A549 (cell line): Measurements from ENCODE around the gene ADAMTS20. TPM values are rescaled to one million over a fixed set of nuclear protein-coding genes. Genes with fewer than 3 reads are reported as not detected.

Source experiments
- ATAC-seq, 2 experiments: fragments of 200-7000 bp in 1 of 2; fragments of >200 bp in 1 of 2; cut with Nextera tagmentation in 1 of 2; cut with Tn5 transposase in 1 of 2; 3 replicates each; pipeline versions ENCODE4 v1.8.0 to v1.9.1; 2018 to 2020; ENCODE audit warnings: mild to moderate bottlenecking in 1 of 2, moderate library complexity in 1 of 2
- CTCF ChIA-PET: fragments of 300-600 bp; sonication (Branson Sonifier 250); formaldehyde crosslinking; extraction: SDS; loops from one replicate; lab custom pipeline; 2021; ENCODE audit warnings: antibody characterized with exemption, inconsistent platforms; lab: Yijun Ruan, JAX
- POLR2A ChIA-PET: fragments of 350-600 bp; formaldehyde crosslinking; extraction: SDS; loops from one replicate; lab custom pipeline; 2021; ENCODE audit warnings: antibody characterized with exemption, inconsistent platforms; lab: Yijun Ruan, JAX
- DNase-seq, 2 experiments: peaks; one replicate each; pipeline versions ENCODE4 v3.0.0 to v3.0.0-alpha.2; 2011 to 2016; ENCODE audit warnings: low read depth in 1 of 2, low spot score in 1 of 2
- FAIRE-seq: peaks from 2 replicates; lab custom pipeline; 2011; peaks lifted over from hg19 to GRCh38; lab: Jason Lieb, UNC
- H3K27ac ChIP-seq, 2 experiments: fragments of >200 bp; sonication (Bioruptor Twin); formaldehyde crosslinking; 3 replicates each; pipeline ENCODE4 v1.5.1; 2016 to 2017
- H3K4me1 ChIP-seq: fragments of >200 bp; sonication (Bioruptor Twin); formaldehyde crosslinking; 3 replicates; pipeline ENCODE4 v1.6.1; 2016
- H3K4me2 ChIP-seq: fragments of >200 bp; sonication (Bioruptor Twin); formaldehyde crosslinking; 3 replicates; pipeline ENCODE4 v1.6.1; 2016
- H3K4me3 ChIP-seq: fragments of >200 bp; sonication (Bioruptor Twin); formaldehyde crosslinking; 3 replicates; pipeline ENCODE4 v1.5.1; 2016
- H3K9me3 ChIP-seq: fragments of >200 bp; sonication (Bioruptor Twin); formaldehyde crosslinking; 3 replicates; pipeline ENCODE4 v1.6.1; 2016
- CBX2 ChIP-seq: fragments of 200-600 bp; sonication (generic); IDR thresholded peaks from 2 replicates; pipeline ENCODE4 v1.6.1; 2016; ENCODE audit warnings: low read depth, mild to moderate bottlenecking, borderline replicate concordance
- CBX8 ChIP-seq: fragments of 200-600 bp; sonication (generic); IDR thresholded peaks from 2 replicates; pipeline ENCODE4 v1.6.1; 2016
- CEBPB ChIP-seq, 2 experiments: fragments of >200 bp in 1 of 2; sonication (Bioruptor Twin) in 1 of 2; formaldehyde crosslinking in 1 of 2; IDR thresholded peaks; 2 replicates each; pipeline ENCODE4 v1.6.1; 2012 to 2016
- CHD2 ChIP-seq: fragments of 150-350 bp; IDR thresholded peaks from 2 replicates; pipeline ENCODE4 v1.6.1; 2014; ENCODE audit warnings: low read length; ENCODE audit not compliant: partially characterized antibody
- EHF ChIP-seq: fragments of 250-450 bp; sonication (Bioruptor Pico); IDR thresholded peaks from 2 replicates; pipeline ENCODE4 v1.5.0; 2020; ENCODE audit warnings: mild to moderate bottlenecking
- EHMT2 ChIP-seq: fragments of 200-600 bp; sonication (generic); IDR thresholded peaks from 2 replicates; pipeline ENCODE4 v1.6.1; 2016; ENCODE audit warnings: antibody characterized with exemption, low read depth, mild to moderate bottlenecking, moderate library complexity
- FOSB ChIP-seq: fragments of 250-450 bp; sonication (Bioruptor Pico); IDR thresholded peaks from 2 replicates; pipeline ENCODE4 v1.5.0; 2020; ENCODE audit warnings: mild to moderate bottlenecking, moderate library complexity
- HOXA7 ChIP-seq: fragments of 250-450 bp; sonication (Bioruptor Pico); IDR thresholded peaks from 2 replicates; pipeline ENCODE4 v1.5.0; 2020; ENCODE audit warnings: mild to moderate bottlenecking, moderate library complexity
- HOXB13 ChIP-seq: fragments of 250-450 bp; sonication (Bioruptor Pico); IDR thresholded peaks from 2 replicates; pipeline ENCODE4 v1.5.0; 2020; ENCODE audit warnings: low read depth, mild to moderate bottlenecking, moderate library complexity
- JUN ChIP-seq, 2 experiments: fragments of >200 bp; sonication (Bioruptor Twin); formaldehyde crosslinking; IDR thresholded peaks; 2 replicates in 1 of 2; 3 replicates in 1 of 2; pipeline ENCODE4 v1.6.1; 2016 to 2017
- JUNB ChIP-seq: fragments of >200 bp; sonication (Bioruptor Twin); formaldehyde crosslinking; IDR thresholded peaks from 2 replicates; pipeline ENCODE4 v1.6.1; 2016
- KDM1A ChIP-seq: fragments of 200-600 bp; sonication (generic); IDR thresholded peaks from 2 replicates; pipeline ENCODE4 v1.6.1; 2016; ENCODE audit warnings: low read depth, mild to moderate bottlenecking
- MAFK ChIP-seq: fragments of 450-650 bp; IDR thresholded peaks from 2 replicates; pipeline ENCODE4 v1.6.1; 2014; ENCODE audit not compliant: partially characterized antibody
- MAZ ChIP-seq: fragments of 150-350 bp; IDR thresholded peaks from 2 replicates; pipeline ENCODE4 v1.6.1; 2014; ENCODE audit warnings: antibody characterized with exemption, low read depth, low read length, borderline replicate concordance
- NR3C1 ChIP-seq: fragments of >200 bp; sonication (Bioruptor Twin); formaldehyde crosslinking; IDR thresholded peaks from 3 replicates; pipeline ENCODE4 v1.6.1; 2017
- POLR2AphosphoS2 ChIP-seq: conservative IDR thresholded peaks from 2 replicates; pipeline ENCODE4 v1.6.1; 2012; ENCODE audit warnings: low read length, improper control_type of control experiment, inconsistent platforms
- RARB ChIP-seq: fragments of 250-450 bp; sonication (Bioruptor Pico); IDR thresholded peaks from 2 replicates; pipeline ENCODE4 v1.8.0; 2021; ENCODE audit warnings: mild to moderate bottlenecking, moderate library complexity
- RCOR1 ChIP-seq: fragments of 150-350 bp; IDR thresholded peaks from 2 replicates; pipeline ENCODE4 v1.6.1; 2014; ENCODE audit warnings: antibody characterized with exemption, low read length, low read depth
- SMC3 ChIP-seq: fragments of >200 bp; sonication (Bioruptor Twin); formaldehyde crosslinking; IDR thresholded peaks from 3 replicates; pipeline ENCODE4 v1.6.1; 2018; ENCODE audit warnings: inconsistent platforms
- SREBF2 ChIP-seq: fragments of 450-650 bp; IDR thresholded peaks from 2 replicates; pipeline ENCODE4 v1.6.1; 2014; ENCODE audit warnings: mild to moderate bottlenecking, moderate library complexity
- TFCP2L1 ChIP-seq: fragments of 250-450 bp; sonication (Bioruptor Pico); IDR thresholded peaks from 2 replicates; pipeline ENCODE4 v1.5.0; 2021; ENCODE audit warnings: mild to moderate bottlenecking
- ZC3H11A ChIP-seq: fragments of 450-650 bp; IDR thresholded peaks from 2 replicates; pipeline ENCODE4 v1.6.1; 2014; ENCODE audit warnings: antibody characterized with exemption, mild to moderate bottlenecking
- ZNF302 ChIP-seq: fragments of 250-450 bp; sonication (Bioruptor Pico); IDR thresholded peaks from 2 replicates; pipeline ENCODE4 v1.9.0; 2021; ENCODE audit warnings: inconsistent platforms, mild to moderate bottlenecking, moderate library complexity
- WGBS: methylation state at CpG from one replicate; pipeline ENCODE4 v1.1.6; 2017; ENCODE audit errors: missing lambda C conversion rate; 5-methylcytosine and 5-hydroxymethylcytosine counted together
- polyA plus RNA-seq, 4 experiments: library from polyadenylated mRNA; depleted of rRNA in 3 of 4; stranded (reverse); fragments of >200 nt; fragmentation: RNase III in 1 of 4; extraction: RNeasy Plus Mini Kit Qiagen cat#74134 plus additional on column Dnase treatment in 1 of 4; gene quantifications; 2 replicates in 3 of 4; 3 replicates in 1 of 4; pipeline ENCODE4 v1.2.3, GENCODE V29; 2011 to 2017
- TF ChIP-seq, protein P1 (sequence below): fragments of 250-450 bp; sonication (Bioruptor Pico); IDR thresholded peaks from 2 replicates; pipeline ENCODE4 v1.5.0; 2021; ENCODE audit warnings: mild to moderate bottlenecking, moderate library complexity, borderline replicate concordance
- TF ChIP-seq, protein P2 (sequence below): fragments of >200 bp; sonication (Bioruptor Twin); formaldehyde crosslinking; IDR thresholded peaks from 2 replicates; pipeline ENCODE4 v1.6.1; 2016
- TF ChIP-seq, protein P3 (sequence below): fragments of 250-450 bp; sonication (Bioruptor Pico); IDR thresholded peaks from 2 replicates; pipeline ENCODE4 v1.5.0; 2020; ENCODE audit warnings: low read depth, mild to moderate bottlenecking, moderate library complexity
- TF ChIP-seq, protein P4 (sequence below): IDR thresholded peaks from 2 replicates; pipeline ENCODE4 v1.6.1; 2012; ENCODE audit warnings: low read depth, borderline replicate concordance
- TF ChIP-seq, protein P5 (sequence below): fragments of 150-350 bp; IDR thresholded peaks from 2 replicates; pipeline ENCODE4 v1.6.1; 2014; ENCODE audit warnings: low read depth, mild to moderate bottlenecking, low read length

The ADAMTS20 gene
- polyA plus RNA-seq, 2 of the 4 experiments (the other 2 are of a cell fraction): not detected

DNA sequence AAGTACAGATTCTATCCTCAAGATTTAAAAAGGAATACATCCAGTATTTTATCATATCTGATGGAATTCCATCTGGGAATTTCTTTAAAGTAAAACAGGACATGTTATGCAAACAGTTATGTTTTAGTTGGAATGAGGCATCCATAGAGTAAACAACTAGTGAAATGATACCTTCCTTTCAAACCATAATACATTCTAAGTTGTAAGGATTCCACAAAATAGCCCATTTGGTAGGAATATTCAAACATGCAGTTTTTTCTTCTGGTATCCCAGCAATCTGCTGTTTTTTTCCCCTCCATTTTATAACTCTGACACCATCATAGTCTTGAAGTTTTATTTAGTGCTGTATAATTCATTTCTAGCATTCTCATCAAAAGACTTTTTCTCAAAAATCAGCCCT, 149.6 kb downstream of the ADAMTS20 start:
- no peak for DNase-seq
- no peak for ATAC-seq
- Histone ChIP-seq H3K9me3 (no peaks in the 10 kb centered on the region), H3K4me1 (no peaks in the 10 kb centered on the region), H3K4me3 (no peak overlapping the region), H3K4me2 (no peak overlapping the region), H3K27ac (no peak overlapping the region)
- ChIA-PET POLR2A (no interaction called here), CTCF (no interaction called here)
- TF ChIP-seq ZNF302 (CRISPR knock-in tag) (no peak), JUNB (no peak), EHF (CRISPR knock-in tag) (no peak), CBX2 (no peak), EHMT2 (no peak), JUN (IDR thresholded peaks at IDR 0.05) (no peak), HOXA7 (CRISPR knock-in tag) (no peak), CEBPB (IDR thresholded peaks at IDR 0.05) (no peak), SMC3 (no peak), RARB (no peak), CBX8 (no peak), CHD2 (no peak), ZC3H11A (no peak)
- TF ChIP-seq, protein P1, sequence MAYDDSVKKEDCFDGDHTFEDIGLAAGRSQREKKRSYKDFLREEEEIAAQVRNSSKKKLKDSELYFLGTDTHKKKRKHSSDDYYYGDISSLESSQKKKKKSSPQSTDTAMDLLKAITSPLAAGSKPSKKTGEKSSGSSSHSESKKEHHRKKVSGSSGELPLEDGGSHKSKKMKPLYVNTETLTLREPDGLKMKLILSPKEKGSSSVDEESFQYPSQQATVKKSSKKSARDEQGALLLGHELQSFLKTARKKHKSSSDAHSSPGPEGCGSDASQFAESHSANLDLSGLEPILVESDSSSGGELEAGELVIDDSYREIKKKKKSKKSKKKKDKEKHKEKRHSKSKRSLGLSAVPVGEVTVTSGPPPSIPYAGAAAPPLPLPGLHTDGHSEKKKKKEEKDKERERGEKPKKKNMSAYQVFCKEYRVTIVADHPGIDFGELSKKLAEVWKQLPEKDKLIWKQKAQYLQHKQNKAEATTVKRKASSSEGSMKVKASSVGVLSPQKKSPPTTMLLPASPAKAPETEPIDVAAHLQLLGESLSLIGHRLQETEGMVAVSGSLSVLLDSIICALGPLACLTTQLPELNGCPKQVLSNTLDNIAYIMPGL (CRISPR knock-in tag): no peak
- TF ChIP-seq, protein P2, sequence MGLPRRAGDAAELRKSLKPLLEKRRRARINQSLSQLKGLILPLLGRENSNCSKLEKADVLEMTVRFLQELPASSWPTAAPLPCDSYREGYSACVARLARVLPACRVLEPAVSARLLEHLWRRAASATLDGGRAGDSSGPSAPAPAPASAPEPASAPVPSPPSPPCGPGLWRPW: no peak
- TF ChIP-seq, protein P3, sequence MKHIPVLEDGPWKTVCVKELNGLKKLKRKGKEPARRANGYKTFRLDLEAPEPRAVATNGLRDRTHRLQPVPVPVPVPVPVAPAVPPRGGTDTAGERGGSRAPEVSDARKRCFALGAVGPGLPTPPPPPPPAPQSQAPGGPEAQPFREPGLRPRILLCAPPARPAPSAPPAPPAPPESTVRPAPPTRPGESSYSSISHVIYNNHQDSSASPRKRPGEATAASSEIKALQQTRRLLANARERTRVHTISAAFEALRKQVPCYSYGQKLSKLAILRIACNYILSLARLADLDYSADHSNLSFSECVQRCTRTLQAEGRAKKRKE (CRISPR knock-in tag): no peak
- FAIRE-seq: no peak

DNA sequence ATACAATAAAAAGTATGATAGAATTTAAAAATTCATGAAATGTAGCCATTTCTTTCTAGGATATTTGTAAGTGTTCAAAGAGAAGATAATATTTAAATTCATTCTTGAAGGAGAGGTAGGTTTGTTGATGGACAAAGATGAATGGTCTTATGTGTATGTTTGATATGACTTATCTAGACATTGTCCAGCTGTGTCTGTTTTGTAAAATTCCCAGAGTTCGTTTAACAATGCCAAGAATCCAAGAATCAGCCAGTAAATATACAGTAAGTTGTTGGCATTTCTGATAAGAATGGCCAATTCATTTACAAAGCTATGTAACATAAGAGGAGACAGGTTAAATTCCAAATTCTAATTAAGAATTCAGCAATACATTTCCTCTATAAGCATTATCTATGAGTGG, 150.9 kb downstream of the ADAMTS20 start:
- no peak overlapping the region for H3K4me3 ChIP-seq
- H3K27ac ChIP-seq: no peak overlapping the region
- WGBS: 0% methylated on average over 1 of the region's 1 CpG
- ChIA-PET CTCF (no interaction called here), POLR2A (no interaction called here)
- FAIRE-seq (no peak), ATAC-seq (no peak), DNase-seq (no peak)
- no peak for TF ChIP-seq HOXA7 (CRISPR knock-in tag)
- TF ChIP-seq, protein P4, sequence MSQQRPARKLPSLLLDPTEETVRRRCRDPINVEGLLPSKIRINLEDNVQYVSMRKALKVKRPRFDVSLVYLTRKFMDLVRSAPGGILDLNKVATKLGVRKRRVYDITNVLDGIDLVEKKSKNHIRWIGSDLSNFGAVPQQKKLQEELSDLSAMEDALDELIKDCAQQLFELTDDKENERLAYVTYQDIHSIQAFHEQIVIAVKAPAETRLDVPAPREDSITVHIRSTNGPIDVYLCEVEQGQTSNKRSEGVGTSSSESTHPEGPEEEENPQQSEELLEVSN: no peak
- TF ChIP-seq SREBF2: no peak
- TF ChIP-seq, protein P2: no peak
- no peak for TF ChIP-seq RCOR1
- TF ChIP-seq KDM1A: no peak
- TF ChIP-seq HOXB13: no peak
- no peak for TF ChIP-seq TFCP2L1 (CRISPR knock-in tag)
- TF ChIP-seq, protein P5, sequence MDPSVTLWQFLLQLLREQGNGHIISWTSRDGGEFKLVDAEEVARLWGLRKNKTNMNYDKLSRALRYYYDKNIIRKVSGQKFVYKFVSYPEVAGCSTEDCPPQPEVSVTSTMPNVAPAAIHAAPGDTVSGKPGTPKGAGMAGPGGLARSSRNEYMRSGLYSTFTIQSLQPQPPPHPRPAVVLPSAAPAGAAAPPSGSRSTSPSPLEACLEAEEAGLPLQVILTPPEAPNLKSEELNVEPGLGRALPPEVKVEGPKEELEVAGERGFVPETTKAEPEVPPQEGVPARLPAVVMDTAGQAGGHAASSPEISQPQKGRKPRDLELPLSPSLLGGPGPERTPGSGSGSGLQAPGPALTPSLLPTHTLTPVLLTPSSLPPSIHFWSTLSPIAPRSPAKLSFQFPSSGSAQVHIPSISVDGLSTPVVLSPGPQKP: no peak
- TF ChIP-seq FOSB (CRISPR knock-in tag): no peak
- no peak for TF ChIP-seq CHD2
- no peak for TF ChIP-seq MAZ
- no peak for TF ChIP-seq NR3C1
- TF ChIP-seq POLR2AphosphoS2: no peak
- no peak for TF ChIP-seq MAFK
- no peak for TF ChIP-seq SMC3
- TF ChIP-seq CBX2: no peak
- H3K4me1 ChIP-seq: no peaks in the 10 kb centered on the region
- H3K4me2 ChIP-seq: no peak overlapping the region
- H3K9me3 ChIP-seq: no peaks in the 10 kb centered on the region
